Middle frontal gyrus (tissue), 1 donor: ENCODE data around the gene CRISP3.
"Not testable (repeated sequence)": the region's sequence is repeated elsewhere in the genome, so short reads cannot be mapped to it uniquely, and the experiment has no call there.

ENCODE experiments used
- DNase-seq: peaks from one replicate; pipeline ENCODE4 v3.0.0-alpha.2; 2015; ENCODE audit warnings: low spot score; ENCODE audit errors: extremely low spot score

The CRISP3 gene, protein sequence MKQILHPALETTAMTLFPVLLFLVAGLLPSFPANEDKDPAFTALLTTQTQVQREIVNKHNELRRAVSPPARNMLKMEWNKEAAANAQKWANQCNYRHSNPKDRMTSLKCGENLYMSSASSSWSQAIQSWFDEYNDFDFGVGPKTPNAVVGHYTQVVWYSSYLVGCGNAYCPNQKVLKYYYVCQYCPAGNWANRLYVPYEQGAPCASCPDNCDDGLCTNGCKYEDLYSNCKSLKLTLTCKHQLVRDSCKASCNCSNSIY

DNA sequence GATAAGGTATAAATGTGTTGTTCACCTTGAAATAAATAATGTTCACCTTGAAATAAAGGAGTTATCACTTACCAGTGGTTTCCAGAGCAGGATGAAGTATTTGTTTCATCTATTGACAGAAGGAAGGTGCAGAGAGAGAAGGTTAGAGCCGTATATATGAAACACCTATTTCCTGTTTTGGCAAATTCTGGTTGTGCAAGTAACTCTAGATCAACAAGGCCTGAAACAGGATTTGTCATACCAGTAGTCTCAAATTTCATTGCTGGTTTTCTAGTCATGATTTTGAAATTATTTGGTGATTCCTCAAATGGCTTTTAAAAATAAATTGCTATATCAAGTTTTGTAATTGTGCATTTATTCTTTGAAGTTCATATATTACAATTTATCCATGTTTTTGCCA is at the start of gene CRISP3:
TSS of gene CRISP3 (minus strand) at position 130 of the 400 bp plus-strand sequence. CDS start at position 109, 21 bp downstream.
- DNase-seq, result no peak

DNA sequence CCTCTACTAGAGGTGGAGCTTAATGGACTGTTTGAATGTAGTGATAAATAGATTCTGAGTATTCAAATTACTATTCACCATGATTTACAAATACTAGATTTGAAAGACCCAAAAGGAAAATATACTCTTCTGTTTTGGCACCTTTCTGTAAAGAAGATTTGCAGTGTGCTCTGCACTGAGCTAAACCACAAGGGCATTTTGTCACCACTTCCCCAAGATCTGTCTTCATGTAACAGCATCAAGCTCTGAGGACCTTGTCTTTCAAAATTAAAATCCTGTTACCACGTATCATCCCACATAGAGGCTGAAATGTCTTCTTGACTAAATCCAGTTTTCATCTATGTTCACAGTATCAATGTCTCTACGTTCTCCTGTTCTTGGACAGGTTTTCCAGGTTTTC is 46.2 kb upstream of the CRISP3 start:
- no peak for DNase-seq

DNA sequence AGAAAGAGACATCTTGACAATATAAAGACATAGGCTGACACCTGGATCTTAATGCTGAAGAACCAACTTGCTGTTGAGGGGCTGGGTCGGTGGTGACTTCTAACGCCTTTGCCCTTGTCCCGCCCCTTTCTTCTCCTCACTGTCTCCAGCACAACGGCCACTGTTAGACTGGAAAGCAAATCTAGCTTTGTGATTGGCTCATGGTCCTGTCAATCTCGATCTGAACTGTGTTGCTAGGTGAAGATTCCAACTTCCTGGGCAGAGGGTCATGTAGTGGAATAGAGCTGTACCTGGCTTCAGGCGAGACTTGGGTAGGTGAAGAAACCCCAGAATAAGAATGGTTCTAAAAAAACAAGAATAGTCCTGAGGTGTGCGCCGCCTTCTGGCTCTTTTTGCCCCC is 43.0 kb upstream of the CRISP3 start, which contains the start of gene PGK2:
TSS of gene PGK2 (minus strand) at position 110 of the 400 bp plus-strand sequence. CDS start at position 12, 98 bp downstream.
- DNase-seq, result no peak

DNA sequence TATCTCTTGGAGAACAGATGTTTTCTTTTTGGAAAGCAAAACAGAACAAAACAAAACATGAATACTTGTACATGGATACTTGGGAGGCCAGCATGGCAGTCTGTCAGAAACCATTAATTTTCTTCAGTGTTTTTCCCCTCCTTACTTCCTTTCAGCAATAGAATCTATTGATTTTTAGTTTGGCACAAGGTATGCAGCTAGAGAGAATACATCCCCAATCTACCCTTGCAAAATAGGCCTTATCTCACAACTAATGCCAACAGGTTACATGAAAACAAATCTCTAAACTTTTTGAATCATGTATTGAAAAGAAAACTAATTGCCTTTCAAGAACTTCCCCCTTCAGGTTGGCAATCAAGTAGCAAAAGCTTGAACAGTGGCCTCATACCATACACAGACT is 40.1 kb upstream of the CRISP3 start:
- no peak for DNase-seq

DNA sequence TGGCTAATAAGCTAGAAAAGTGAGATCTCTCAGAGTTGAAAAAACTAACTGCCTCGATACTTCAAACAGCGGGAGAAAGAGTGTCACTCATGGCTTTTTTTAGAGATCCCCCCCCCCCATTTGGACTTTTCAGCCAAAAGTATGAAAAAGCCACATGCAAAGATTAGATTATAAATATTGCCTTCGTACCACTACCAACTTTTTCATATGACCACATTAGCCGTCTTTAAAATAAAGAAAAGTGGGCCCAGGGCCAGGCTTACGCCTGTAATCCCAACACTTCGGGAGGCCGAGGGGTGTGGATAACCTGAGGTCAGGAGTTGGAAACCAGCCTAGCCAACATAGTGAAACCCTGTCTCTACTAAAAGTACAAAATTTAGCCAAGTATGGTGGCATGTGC is 38.5 kb upstream of the CRISP3 start:
- no peak for DNase-seq

DNA sequence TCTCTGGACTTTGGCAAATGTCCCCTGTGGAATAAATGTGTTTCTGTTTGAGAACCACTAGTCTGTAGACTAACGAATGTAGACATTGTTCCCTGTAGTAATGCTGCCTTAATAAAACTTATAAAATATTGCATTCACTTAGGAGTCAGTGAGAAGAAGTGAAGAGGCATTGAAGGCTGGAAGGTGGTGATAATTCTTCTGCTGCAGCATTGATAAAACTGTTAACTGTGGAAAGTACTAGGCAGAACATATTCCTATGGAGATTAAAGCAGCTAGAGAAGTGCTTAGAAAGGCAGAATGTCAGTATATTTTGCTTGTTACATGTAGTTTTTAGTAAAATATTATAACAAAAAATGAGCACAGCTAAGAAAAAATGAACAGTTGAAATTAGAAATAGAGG is 38.1 kb upstream of the CRISP3 start:
- DNase-seq, result no peak

DNA sequence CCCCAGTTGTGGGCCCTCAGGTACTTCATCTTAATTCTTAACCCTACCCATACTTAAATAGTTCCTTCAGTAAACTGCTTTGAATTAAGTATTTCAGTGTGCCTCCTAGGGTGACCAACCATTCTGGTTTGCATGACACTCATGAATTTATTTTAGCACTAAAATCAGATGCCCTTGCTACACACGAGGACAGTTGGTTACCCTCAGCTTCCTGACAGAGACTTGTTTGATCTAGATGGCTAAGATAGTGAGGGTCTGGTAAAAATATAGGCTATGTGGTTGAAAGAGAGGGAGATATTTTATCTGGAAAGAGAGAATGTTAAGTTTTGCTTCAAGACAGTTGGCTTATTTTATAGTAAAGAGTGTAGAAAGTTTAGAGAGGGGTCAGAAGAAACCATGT is 32.3 kb upstream of the CRISP3 start:
- DNase-seq, result no peak

DNA sequence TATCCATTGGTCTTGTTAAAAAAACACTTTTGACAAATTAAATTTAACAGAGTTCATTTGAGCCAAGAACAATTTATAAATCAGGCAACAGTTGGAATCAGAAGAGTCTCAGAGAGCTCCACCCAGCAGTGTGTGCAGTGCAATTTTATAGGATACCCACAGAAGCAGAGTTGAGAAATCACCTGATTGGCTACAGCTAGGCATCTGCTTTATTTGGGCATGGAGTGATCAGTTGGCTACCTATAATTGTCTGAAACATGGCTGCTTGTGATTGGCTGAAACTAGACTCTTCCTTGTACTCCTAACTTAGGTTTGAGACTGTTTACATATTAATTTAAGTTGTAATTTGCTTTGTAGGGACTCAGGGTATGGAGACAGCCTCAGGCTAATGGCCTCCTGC is 30.9 kb upstream of the CRISP3 start:
- no peak for DNase-seq

DNA sequence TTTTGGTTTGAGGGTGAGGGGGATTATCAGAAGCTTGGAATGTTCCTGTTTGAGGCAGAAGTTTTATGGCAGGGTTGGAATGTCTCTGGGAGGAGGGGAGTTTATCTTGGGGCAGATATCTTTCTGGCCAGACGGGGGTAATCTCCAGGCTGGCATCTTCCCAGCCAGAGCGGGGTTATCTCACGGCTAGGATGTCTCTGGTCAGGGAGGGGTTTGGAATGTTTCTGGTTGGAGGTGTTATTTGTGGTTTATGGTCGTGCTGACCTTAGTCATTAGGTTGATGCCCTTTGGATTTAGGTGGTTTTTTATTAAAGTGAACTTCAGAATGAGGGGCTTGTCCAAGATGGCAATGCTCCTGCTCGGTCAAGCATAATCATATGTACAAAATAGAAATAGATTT is 28.1 kb upstream of the CRISP3 start:
- no peak for DNase-seq

DNA sequence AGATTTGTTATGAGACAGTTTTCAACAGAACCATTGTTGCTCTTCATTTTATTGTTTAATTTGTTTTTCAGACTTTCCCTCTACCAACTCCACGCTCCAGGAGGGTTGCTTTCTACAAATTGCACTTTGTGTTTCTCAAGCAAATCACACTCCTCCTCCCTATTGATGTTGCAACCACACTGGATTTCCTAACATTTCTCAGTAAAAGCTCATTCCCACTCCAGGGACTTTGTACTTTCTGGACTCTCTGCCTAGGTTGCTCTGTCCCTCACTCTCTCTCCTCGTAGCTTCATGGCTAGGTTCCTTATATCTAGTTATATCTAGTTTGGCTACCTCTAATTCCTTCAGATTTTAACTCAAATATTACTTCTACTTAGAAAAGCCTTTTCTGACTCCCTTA is 22.6 kb upstream of the CRISP3 start:
- DNase-seq, result no peak

DNA sequence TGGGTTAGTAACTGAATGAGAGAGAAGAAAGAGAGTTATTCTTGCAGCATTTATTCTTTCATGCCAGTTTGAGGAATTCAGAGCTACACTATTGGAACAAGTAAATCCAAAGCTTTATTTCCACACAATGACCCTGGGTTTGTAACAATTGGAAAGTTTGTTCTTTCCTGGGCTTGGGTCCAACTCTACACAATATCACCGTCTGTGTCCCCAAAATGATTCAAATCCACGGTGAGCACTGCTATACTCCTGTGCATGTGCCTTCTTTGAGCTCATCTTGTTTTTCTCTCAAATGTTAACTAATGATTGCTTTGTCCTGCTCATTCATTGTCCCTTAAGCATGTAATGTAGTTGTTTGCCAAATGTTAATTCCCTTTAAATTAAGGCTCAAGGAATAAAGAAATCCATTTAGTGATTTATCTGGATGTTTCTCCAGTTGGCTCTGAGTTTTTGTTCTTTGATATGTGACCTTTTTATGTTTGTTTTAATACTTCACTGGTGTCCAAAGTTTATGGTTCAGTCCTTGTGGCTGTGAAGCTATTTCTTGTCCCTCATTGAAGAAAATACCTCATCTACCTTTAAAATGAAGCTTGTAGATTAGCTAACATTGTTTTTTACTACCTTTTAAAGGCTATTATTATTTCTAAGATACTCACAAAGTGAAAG is 20.5 kb upstream of the CRISP3 start:
- no peak for DNase-seq

DNA sequence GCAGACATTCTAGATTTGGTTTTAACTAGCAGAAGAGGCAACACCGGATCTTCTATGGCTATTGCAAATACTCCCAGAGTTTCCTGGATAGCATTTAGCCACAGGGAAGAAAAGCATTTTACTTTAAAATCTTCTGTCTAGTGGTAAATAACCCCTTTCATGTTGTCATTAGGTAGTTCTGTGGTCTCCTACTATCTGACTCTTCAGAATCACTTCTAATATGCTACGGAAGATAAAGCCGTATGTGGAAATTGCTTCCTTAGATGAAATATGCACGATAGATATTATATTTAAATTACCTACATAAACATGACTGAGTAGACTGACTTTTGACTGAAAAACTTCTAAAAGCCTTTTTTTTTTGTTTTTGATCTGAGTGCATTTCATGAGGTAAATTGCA is 759 bp downstream of the CRISP3 start:
- no peak for DNase-seq

DNA sequence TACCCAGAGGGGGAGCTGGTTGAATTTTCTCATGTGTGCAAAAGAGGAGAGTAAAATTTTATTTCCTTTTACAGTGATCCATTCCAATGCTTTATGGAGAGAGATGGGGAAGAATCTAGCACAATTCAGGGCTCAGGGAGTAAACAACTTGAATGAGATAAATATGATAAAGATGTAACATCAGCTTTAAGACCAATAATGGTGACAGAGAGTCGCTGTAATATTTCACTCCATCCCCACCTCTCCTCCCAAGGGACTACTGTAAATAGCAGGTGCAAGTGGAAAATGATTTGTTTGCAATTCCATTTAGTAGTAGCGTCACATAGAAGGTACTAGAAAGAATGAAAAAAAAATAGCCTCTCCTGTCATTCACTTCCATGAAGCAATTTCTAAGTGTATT is 4.8 kb downstream of the CRISP3 start:
- DNase-seq, result no peak

DNA sequence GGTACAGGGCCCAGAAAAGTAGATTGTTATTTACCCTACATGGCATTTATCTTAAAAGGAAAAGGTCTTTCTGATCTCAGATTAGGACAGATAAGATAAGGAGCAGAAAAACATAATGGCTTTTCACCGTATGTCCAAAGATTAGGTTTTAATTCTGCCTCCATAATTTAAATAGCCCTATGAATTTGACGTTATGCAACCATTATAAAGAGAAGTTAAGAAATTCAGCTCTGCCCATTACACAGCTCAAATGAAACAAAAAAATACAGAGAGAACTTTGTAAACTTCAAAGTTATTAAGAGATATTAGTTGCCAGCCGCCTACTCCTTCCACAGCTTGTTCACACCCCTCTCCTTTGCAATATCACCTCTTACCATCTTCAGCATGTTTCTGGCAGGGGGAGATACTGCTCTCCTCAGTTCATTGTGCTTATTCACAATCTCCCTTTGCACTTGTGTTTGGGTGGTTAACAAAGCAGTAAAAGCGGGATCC is 8.1 kb downstream of the CRISP3 start:
- DNase-seq, result no peak

DNA sequence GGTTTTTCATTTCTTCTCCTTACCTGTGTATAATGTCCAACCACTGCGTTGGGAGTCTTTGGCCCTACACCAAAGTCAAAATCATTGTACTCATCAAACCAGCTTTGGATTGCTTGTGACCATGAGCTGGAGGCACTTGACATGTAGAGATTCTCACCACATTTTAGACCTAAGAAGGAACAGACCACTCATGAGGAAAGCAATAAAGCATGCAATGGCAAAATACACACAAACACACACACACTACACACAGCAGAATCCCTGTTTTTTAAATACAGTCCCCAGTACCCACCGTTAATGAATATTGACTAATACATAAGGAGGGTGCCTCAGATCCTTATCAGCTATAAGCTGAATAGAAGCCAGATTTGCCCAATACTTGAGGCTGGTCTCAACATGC is 10.5 kb downstream of the CRISP3 start:
- no peak for DNase-seq

DNA sequence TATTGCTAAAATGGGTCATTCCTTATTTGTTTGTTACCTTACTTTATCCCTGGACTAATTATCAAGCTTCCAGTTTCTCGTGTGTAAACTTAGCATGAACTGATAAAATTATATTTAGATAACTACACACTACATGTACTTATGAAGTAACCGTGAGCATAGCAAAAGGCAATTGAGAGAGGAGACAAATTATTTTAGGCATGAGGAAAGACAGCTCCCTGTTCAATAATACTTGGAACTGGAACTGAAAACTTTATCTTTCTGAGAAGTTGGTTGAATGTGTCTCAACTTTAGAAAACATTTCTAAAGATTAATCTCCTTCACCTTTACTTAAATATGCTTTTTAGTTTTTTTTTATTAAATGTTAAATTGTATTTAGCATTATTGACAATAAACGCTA is 11.4 kb downstream of the CRISP3 start:
- DNase-seq, result no peak

DNA sequence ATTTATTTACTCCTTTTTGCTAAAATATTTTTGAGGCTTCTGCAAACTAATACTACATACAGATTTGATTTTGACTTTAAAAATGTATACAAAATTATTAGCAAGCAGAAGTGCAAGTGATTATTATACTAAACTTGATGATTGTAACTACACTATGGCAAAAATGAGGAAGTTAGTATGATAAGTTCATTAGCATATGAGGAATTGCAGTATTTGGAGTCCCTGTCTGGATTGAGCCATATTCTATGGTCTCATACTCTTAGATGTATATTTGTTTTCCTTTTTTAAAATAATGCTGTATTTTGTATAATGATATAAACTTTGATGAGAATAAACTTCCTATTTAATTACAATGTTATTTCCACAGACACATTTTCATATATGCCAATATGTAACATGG is 13.9 kb downstream of the CRISP3 start:
- no peak for DNase-seq

DNA sequence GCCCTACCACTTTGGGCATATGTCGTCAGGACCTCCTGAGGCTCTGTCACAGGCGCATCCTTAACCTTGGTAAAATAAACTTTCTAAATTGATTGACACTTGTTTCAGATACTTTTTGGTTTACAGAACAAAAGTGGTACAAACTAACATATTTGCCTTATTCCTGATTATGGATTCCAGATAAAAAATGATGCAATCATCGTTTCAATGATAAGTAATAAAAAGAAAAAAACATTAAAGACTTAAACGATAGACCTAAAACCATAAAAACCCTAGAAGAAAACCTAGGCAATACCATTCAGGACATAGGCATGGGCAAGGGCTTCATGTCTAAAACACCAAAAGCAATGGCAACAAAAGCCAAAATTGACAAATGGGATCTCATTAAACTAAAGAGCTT is 20.3 kb downstream of the CRISP3 start:
- DNase-seq, result not testable (repeated sequence)

DNA sequence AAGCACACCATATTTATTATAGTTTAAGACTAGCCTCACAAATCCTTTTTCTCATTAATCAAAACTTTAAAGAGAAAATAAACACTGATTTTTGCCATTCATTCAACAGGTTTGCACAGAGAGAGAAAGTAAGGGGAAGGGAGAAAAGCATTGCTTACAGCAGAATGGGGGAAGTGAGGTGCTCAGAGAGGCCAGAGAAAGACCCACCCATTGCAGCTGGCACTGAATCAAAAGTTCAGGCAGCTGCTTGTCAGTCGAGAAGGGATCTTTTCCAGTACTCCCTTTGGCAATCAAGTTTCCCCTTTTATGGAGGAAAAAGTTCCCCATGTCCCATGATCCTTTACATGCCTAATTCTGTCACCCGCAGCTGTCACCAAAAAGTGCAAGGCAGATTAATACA is 22.9 kb downstream of the CRISP3 start:
- DNase-seq, result no peak

DNA sequence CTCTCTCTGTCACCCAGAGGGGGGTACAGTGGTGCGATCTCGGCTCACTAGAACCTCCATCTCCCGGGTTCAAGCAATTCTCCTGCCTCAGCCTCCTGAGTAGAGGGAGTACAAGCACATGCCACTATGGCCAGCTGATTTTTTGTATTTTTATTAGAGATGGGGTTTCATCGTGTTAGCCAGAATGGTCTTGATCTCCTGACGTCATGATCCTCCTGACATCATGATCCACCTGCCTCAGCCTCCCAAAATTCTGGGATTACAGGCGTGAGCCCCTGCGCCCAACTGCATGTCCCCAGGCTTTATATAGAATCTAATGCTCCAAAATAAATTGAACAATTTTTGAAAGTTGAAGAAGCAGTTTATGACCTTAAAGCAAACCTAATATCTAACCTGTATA is 23.8 kb downstream of the CRISP3 start:
- no peak for DNase-seq

DNA sequence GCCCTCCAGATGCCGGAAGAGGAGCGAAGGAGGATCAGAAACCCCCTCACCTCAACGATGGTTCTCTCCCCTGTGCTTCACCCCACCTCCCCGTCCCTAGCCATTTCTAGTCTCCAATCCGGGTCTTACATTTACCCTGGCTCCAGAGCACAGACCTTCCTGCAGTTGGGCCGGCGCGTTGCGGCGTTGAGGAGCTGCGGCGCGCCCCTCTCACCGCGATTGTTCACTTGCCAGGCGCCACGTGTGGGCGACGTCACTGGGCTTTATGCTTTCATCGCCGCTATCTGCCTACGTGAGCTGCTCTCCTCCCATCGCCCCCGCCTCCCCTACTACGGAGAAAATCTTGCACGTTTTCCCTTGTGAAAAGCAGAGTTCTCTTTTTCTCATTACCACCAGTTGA is 30.8 kb downstream of the CRISP3 start, which contains the start of gene CRISP2:
TSS of gene CRISP2 (minus strand) at position 198 of the 400 bp plus-strand sequence. CDS start 4,347 bp downstream, outside the sequence.
- no peak for DNase-seq

DNA sequence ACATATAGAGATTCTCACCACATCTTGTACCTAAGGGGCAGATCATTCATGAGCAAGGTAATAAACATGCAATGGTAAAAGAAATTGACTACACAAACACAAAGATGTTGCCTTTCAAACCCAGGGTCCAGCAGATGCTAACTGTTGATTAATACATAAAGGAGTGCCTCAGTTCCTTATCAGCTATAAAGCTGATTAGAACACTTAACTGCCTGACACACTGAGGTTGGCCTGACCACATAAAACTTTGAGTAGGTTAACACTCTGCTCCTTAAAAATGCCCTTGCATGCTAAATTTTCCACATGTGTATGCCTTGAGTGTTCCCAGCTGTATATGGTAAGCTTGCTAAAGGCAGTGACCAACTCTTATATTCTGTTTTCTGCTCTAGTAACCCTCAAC is 45.7 kb downstream of the CRISP3 start:
- DNase-seq, result no peak

DNA sequence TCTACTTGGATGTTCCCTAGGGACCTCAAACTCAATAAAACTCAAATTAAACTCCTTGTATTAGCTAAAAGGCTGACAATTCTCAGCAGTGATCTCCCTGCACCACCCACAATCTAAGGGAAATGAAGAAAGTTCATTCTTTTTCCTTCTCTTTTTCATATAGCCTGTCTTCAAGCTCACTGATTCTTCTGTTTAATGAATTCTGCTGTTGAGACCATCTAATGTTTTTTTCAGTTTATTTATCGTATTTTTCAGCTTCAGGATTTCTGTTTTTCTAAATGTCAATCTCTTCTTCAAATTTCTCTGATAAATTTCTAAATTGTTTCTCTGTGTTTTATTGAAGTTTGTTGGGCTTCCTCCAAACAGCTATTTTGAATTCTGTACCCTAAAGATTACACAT is 50.7 kb downstream of the CRISP3 start:
- DNase-seq, result no peak
